Activated CD4-positive, alpha-beta T cell treated with anti-CD3 and anti-CD28 coated beads, Interleukin-2, amount 10 ng/mL, durations not matched to agents 24 days and 14 days (primary cell): ENCODE measurements around the gene CZIB. TPM values are rescaled to one million over a fixed set of nuclear protein-coding genes. Genes with fewer than 3 reads are reported as not detected.

Experiments
- DNase-seq: peaks from one replicate; pipeline ENCODE4 v3.0.0; 2022
- H3K27ac Mint-ChIP-seq: one replicate; pipeline ENCODE4 v1.8.0; 2022; ENCODE audit warnings: mild to moderate bottlenecking, mixed read lengths
- H3K27me3 Mint-ChIP-seq: one replicate; pipeline ENCODE4 v1.8.0; 2022; ENCODE audit warnings: mixed read lengths
- H3K36me3 Mint-ChIP-seq: one replicate; pipeline ENCODE4 v1.8.0; 2022; ENCODE audit warnings: low read depth, mild to moderate bottlenecking, mixed read lengths
- H3K4me1 Mint-ChIP-seq: one replicate; pipeline ENCODE4 v1.8.0; 2021; ENCODE audit warnings: mixed read lengths
- H3K4me3 Mint-ChIP-seq: one replicate; pipeline ENCODE4 v1.8.0; 2022; ENCODE audit warnings: mild to moderate bottlenecking, moderate library complexity, mixed read lengths
- H3K9me3 Mint-ChIP-seq: one replicate; pipeline ENCODE4 v1.8.0; 2021; ENCODE audit warnings: mixed read lengths
- intact Hi-C: fragments of 100-400 bp; cut with micrococcal nuclease; formaldehyde crosslinking; loops from one replicate; pipeline ENCODE4 v1.15.1; 2023
- total RNA-seq: library from RNA; stranded (reverse); gene quantifications from 2 replicates; pipeline ENCODE4 v1.2.3, GENCODE V29; 2022

The CZIB gene
- total RNA-seq, 1 donor from 2014 or later, result 44.7 TPM

GRCh38 chr1:53254011-53254640, 33.7 kb upstream of the CZIB start:
- Mint-ChIP-seq H3K27me3 (no peaks in the 10 kb centered on the region), H3K27ac (no peak overlapping the region), H3K36me3 (peaks cover 64% of the 10 kb centered on the region), H3K4me1 (no peaks in the 10 kb centered on the region), H3K9me3 (no peaks in the 10 kb centered on the region), H3K4me3 (no peak overlapping the region)
- no peak for DNase-seq
- intact Hi-C loops, result no loop called here

- intact Hi-C loops, result no loop called here
- no peak overlapping the region for H3K27ac Mint-ChIP-seq
- no peaks in the 10 kb centered on the region for H3K9me3 Mint-ChIP-seq
- no peaks in the 10 kb centered on the region for H3K27me3 Mint-ChIP-seq
- H3K4me3 Mint-ChIP-seq, result no peak overlapping the region
- no peaks in the 10 kb centered on the region for H3K4me1 Mint-ChIP-seq
- no peak for DNase-seq
- peaks cover 59% of the 10 kb centered on the region for H3K36me3 Mint-ChIP-seq
These were observed 29.9 kb upstream of the CZIB start for GRCh38 chr1:53250325-53250724.

- DNase-seq, result no peak
- H3K4me3 Mint-ChIP-seq, result no peak overlapping the region
- no peaks in the 10 kb centered on the region for H3K4me1 Mint-ChIP-seq
- no peaks in the 10 kb centered on the region for H3K9me3 Mint-ChIP-seq
- no peaks in the 10 kb centered on the region for H3K27me3 Mint-ChIP-seq
- intact Hi-C loops, result loop anchor here (5.0 kb wide), 1 partner anchor 43 kb away; no protein-coding TSS in a partner anchor
- no peak overlapping the region for H3K27ac Mint-ChIP-seq
- peaks cover 58% of the 10 kb centered on the region for H3K36me3 Mint-ChIP-seq
These were observed 29.3 kb upstream of the CZIB start for GRCh38 chr1:53249706-53250105.

DNA sequence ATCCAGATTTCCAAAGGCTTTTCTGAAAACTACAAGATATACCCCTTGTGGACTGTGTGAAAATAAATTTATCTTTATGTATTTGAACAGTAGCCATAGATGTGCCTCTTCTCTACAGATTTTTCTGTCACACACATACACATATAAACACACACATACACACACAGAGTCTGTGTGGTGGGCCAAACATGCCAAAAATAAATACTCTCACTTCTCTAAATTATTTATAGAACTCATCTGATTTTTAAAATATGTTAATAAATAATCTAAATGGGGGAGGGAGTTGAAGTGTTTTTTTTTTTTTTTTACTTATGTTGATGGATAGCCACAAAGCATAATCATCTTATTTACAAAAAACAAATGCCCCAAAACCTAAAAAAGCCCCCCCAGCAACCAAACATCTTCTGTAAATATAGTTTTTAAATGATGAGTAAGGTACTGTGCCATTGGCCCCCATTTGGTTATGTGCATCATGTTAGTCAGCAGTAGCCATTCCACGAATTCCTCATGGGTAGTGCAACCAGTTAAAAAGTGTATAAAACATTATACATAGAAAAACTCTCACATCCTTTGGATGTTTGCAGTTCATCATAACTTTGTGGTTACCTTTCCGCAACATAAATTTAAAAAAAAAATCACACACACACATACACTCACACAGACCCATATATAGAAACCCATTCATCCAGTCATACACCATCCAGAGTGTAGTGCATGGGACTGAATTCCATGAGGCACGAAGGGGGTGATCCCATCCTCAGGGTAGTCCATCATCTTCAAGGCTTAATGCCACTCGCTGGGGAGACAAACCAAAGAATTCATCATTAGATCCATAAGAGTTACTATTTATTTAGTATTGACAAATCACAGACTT, 26.1 kb upstream of the CZIB start:
- H3K9me3 Mint-ChIP-seq, result no peaks in the 10 kb centered on the region
- H3K4me1 Mint-ChIP-seq, result no peaks in the 10 kb centered on the region
- H3K27ac Mint-ChIP-seq, result no peak overlapping the region
- intact Hi-C loops, result loop anchor here (5.0 kb wide), 1 partner anchor 46 kb away; no protein-coding TSS in a partner anchor
- DNase-seq, result no peak
- no peak overlapping the region for H3K4me3 Mint-ChIP-seq
- H3K27me3 Mint-ChIP-seq, result no peaks in the 10 kb centered on the region
- peaks cover 43% of the 10 kb centered on the region for H3K36me3 Mint-ChIP-seq

DNA sequence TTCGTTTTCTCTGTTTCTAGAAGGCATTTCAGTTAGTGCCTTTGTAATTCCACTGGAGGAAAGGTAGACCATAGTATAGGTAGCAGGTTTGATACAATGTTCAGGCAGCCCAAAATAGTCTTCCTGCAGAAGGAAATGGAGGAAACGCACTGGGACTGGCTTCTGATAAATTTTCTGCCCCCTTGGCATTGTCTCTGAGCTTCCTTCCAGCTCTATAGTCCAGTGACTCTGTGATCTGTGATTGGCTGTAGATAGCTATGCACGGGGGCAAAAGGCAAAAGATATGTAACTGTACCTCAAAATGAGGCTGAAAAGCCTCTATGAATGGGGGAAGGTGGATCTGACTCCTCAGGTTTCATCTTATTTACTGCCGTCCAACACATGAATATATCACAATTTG, 23.7 kb upstream of the CZIB start:
- DNase-seq, result no peak
- no peak overlapping the region for H3K27ac Mint-ChIP-seq

GRCh38 chr1:53242381-53242780, 21.9 kb upstream of the CZIB start:
- intact Hi-C loops, result no loop called here
- H3K4me3 Mint-ChIP-seq, result no peak overlapping the region
- peaks cover 12% of the 10 kb centered on the region for H3K4me1 Mint-ChIP-seq
- no peak overlapping the region for H3K27ac Mint-ChIP-seq
- peaks cover 18% of the 10 kb centered on the region for H3K36me3 Mint-ChIP-seq
- no peaks in the 10 kb centered on the region for H3K27me3 Mint-ChIP-seq
- no peaks in the 10 kb centered on the region for H3K9me3 Mint-ChIP-seq
- no peak for DNase-seq

More for the DNA sequence above, 23.7 kb upstream of the CZIB start:
- H3K4me3 Mint-ChIP-seq, result no peak overlapping the region
- H3K36me3 Mint-ChIP-seq, result peaks cover 24% of the 10 kb centered on the region
- no peaks in the 10 kb centered on the region for H3K9me3 Mint-ChIP-seq
- H3K27me3 Mint-ChIP-seq, result no peaks in the 10 kb centered on the region
- peaks cover 1% of the 10 kb centered on the region for H3K4me1 Mint-ChIP-seq
- intact Hi-C loops, result no loop called here

- intact Hi-C loops, result no loop called here
- peaks cover 14% of the 10 kb centered on the region for H3K36me3 Mint-ChIP-seq
- peaks cover 14% of the 10 kb centered on the region for H3K4me1 Mint-ChIP-seq
These were observed 21.4 kb upstream of the CZIB start for GRCh38 chr1:53241828-53242227.

DNA sequence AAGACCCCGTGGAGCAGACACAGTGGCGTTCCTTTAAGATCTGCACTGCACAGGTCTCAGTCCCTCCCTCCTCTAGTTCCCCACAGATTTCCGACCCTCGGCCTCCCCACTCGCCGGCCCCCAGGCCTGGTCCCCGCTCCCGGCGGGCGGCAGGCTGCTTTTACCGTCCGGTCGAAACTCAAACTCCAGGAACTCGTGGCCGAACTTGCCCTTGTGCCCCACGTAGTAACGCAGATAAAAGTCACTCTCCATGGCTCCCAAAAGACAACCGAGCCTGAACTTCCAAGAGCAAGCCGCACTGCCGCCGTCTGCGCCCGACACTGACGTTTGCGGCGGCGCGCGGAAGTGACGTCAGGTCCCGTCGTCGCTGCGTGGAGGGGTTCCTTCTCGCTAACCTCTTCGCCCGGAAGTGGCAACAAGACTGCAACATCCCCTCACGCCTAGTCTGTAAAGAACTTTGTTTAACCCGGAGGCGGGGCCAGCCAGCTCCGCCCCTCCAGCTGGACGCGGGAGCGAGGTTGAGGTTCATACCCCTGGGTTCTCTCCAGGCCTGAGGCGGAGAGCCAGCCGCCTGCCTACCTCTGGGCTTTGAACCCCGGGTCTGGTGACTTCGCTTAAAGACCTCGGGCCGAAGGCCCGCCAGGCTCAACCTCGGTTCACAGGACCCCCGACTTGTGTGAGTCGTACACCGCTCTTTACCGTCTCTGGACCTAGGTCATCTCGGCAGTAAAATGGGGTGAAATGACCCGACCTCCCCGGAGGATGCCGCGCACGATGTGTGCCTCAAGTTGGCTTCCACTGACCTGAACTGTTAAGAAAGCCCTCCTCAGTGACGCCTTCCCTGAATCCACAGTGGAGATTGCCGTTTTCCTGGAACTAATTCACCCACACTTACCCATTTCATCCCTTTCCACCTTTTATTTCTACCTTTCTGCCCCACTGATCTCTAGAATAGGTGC, 18.0 kb upstream of the CZIB start, which contains the start of gene MAGOH:
Gene MAGOH (minus strand): TSS at position 322 of the 959 bp plus-strand sequence. CDS start 70 bp downstream, at position 252.
- no peaks in the 10 kb centered on the region for H3K27me3 Mint-ChIP-seq
- intact Hi-C loops, result loop anchor here (1.0 kb wide), 3 partner anchors 18 to 88 kb away; partner anchors contain the start of genes CPT2 and CZIB
- H3K4me1 Mint-ChIP-seq, result peaks cover 24% of the 10 kb centered on the region
- peak within 1 kb of the TSS; percentile 95 for H3K4me3 Mint-ChIP-seq
- H3K36me3 Mint-ChIP-seq, result peaks cover 26% of the 10 kb centered on the region
- DNase-seq, result peak; percentile 99
- H3K9me3 Mint-ChIP-seq, result no peaks in the 10 kb centered on the region
- H3K27ac Mint-ChIP-seq, result peak within 1 kb of the TSS; percentile 92

More at GRCh38 chr1:53241828-53242227, 21.4 kb upstream of the CZIB start:
- Mint-ChIP-seq H3K9me3 (no peaks in the 10 kb centered on the region), H3K4me3 (no peak overlapping the region), H3K27ac (no peak overlapping the region), H3K27me3 (no peaks in the 10 kb centered on the region)
- DNase-seq, result no peak

- peak overlapping the region; percentile 95 for H3K4me3 Mint-ChIP-seq
- H3K27ac Mint-ChIP-seq, result peak overlapping the region; percentile 92
- no peak for DNase-seq
- peaks cover 24% of the 10 kb centered on the region for H3K4me1 Mint-ChIP-seq
- H3K27me3 Mint-ChIP-seq, result no peaks in the 10 kb centered on the region
- intact Hi-C loops, result loop anchor here (1.0 kb wide), 3 partner anchors 17 to 89 kb away; partner anchors contain the start of genes CPT2 and CZIB
- no peaks in the 10 kb centered on the region for H3K9me3 Mint-ChIP-seq
- peaks cover 31% of the 10 kb centered on the region for H3K36me3 Mint-ChIP-seq
These were observed 17.2 kb upstream of the CZIB start for GRCh38 chr1:53237638-53238037.

DNA sequence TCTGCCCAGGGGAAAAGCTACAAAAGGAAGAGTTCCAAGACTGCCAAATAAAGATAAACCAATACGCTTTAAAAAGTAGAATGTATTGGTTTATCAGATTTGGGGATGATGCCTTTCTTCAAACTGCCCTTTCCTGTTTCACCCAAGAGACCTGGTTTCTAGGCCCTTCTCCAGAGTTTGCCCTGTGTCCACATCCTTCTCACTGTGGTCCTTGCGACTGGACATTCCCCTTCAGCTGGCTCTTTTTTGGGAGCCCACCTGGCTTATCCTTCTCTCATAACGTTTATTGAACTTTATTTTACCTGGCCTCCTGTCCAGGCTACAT, 490 bp upstream of the CZIB start:
- H3K36me3 Mint-ChIP-seq, result peaks cover 17% of the 10 kb centered on the region
- H3K4me1 Mint-ChIP-seq, result peaks cover 23% of the 10 kb centered on the region
- peak overlapping the region; percentile 94 for H3K4me3 Mint-ChIP-seq
- no peak for DNase-seq
- intact Hi-C loops, result loop anchor here (1.0 kb wide), 3 partner anchors 17 to 106 kb away; partner anchors contain the start of genes CPT2 and MAGOH
- H3K27ac Mint-ChIP-seq, result peak overlapping the region; percentile 97
- no peaks in the 10 kb centered on the region for H3K27me3 Mint-ChIP-seq
- H3K9me3 Mint-ChIP-seq, result no peaks in the 10 kb centered on the region

- no peaks in the 10 kb centered on the region for H3K9me3 Mint-ChIP-seq
- H3K27ac Mint-ChIP-seq, result peak overlapping the region; percentile 97
- intact Hi-C loops, result loop anchor here (1.0 kb wide), 3 partner anchors 19 to 108 kb away; partner anchors contain the start of genes CPT2 and MAGOH
- DNase-seq, result no peak
- peaks cover 17% of the 10 kb centered on the region for H3K36me3 Mint-ChIP-seq
- H3K4me1 Mint-ChIP-seq, result peaks cover 23% of the 10 kb centered on the region
- H3K27me3 Mint-ChIP-seq, result no peaks in the 10 kb centered on the region
- H3K4me3 Mint-ChIP-seq, result peak overlapping the region; percentile 94
These were observed 723 bp downstream of the CZIB start for GRCh38 chr1:53219711-53220110.

- intact Hi-C loops, result no loop called here
- Mint-ChIP-seq H3K4me3 (no peak overlapping the region), H3K9me3 (no peaks in the 10 kb centered on the region), H3K27me3 (no peaks in the 10 kb centered on the region), H3K27ac (no peak overlapping the region), H3K4me1 (peaks cover 23% of the 10 kb centered on the region), H3K36me3 (peaks cover 24% of the 10 kb centered on the region)
- no peak for DNase-seq
These were observed 2.2 kb downstream of the CZIB start for GRCh38 chr1:53218201-53218600.

DNA sequence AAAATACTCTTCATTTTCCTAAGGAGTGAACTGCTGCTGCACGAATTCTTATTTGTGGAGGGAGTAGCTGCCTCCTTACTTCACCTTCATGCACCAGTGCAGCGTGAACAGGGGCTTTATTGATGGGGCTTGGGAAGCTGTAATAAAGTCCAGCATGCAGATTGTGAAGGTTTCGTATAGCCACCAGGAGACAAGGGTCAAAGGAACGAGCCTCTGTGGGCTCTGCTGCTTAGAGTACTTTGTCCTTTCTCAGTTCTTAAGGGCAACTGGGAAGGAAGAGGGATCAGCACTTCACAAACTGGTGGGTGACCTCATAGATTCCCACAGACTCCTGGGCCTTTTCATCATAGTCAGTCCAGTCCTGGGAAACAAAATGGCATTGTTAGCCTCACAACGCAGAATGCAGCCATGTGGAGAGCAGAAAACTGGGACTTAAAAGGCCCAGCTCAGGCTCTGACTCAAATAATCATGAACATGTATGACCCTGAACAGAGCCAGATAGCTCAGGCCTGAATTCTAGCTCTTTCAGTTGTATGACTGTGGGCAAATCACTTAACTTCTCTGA, 6.0 kb downstream of the CZIB start:
- H3K4me1 Mint-ChIP-seq, result peaks cover 11% of the 10 kb centered on the region
- no peaks in the 10 kb centered on the region for H3K9me3 Mint-ChIP-seq
- intact Hi-C loops, result no loop called here
- no peak overlapping the region for H3K4me3 Mint-ChIP-seq
- peaks cover 45% of the 10 kb centered on the region for H3K36me3 Mint-ChIP-seq
- H3K27ac Mint-ChIP-seq, result no peak overlapping the region
- H3K27me3 Mint-ChIP-seq, result no peaks in the 10 kb centered on the region
- no peak for DNase-seq
